AG04450 (cell line): Measurements from ENCODE around the gene DNHD1. TPM values are rescaled to one million over a fixed set of nuclear protein-coding genes. Genes with fewer than 3 reads are reported as not detected.

ENCODE experiments used
- CTCF ChIA-PET: fragments of 300-600, 350-600 bp; formaldehyde crosslinking; extraction: SDS; loops from one replicate; lab custom pipeline; 2022; ENCODE audit warnings: antibody characterized with exemption, inconsistent platforms; lab: Charles Lee
- POLR2A ChIA-PET: fragments of 350-600 bp; formaldehyde crosslinking; extraction: SDS; loops from one replicate; lab custom pipeline; 2021; ENCODE audit warnings: antibody characterized with exemption, inconsistent platforms; lab: Yijun Ruan, JAX
- DNase-seq: peaks from one replicate; pipeline ENCODE4 v3.0.0-alpha.2; 2011; ENCODE audit warnings: low read depth, low spot score
- H3K27ac ChIP-seq: one replicate; pipeline ENCODE4 v1.5.1; 2012; ENCODE audit warnings: low read depth, low read length, control low read depth
- H3K27me3 ChIP-seq: one replicate; pipeline ENCODE4 v1.6.0; 2012; ENCODE audit warnings: low read length; ENCODE audit not compliant: control insufficient read depth, insufficient read depth
- H3K4me3 ChIP-seq: 2 replicates; pipeline ENCODE4 v1.5.1; 2011; ENCODE audit warnings: mild to moderate bottlenecking, low read depth, low read length, control low read depth
- H3K9me3 ChIP-seq: 2 replicates; pipeline ENCODE4 v1.5.1; 2012; ENCODE audit warnings: low read length; ENCODE audit not compliant: control insufficient read depth, insufficient read depth
- CTCF ChIP-seq: IDR thresholded peaks from 2 replicates; pipeline ENCODE4 v1.5.1; 2011; ENCODE audit warnings: low read depth, low read length, control low read depth, inconsistent platforms
- polyA plus RNA-seq: library from polyadenylated mRNA; depleted of rRNA; stranded (reverse); fragments of >200 nt; gene quantifications from 2 replicates; pipeline ENCODE4 v1.2.3, GENCODE V29; 2011

Gene DNHD1
- polyA plus RNA-seq, 1 experiment, result 2.2 TPM

- no peak overlapping the region for H3K4me3 ChIP-seq
- POLR2A ChIA-PET, result no interaction called here
Observed at GRCh38 chr11:6586434-6587359, 89.6 kb downstream of the DNHD1 start.

GRCh38 chr11:6587360-6587953 is 90.4 kb downstream of the DNHD1 start:
- no peak for DNase-seq
- H3K4me3 ChIP-seq, result no peak overlapping the region
- no peak overlapping the region for H3K27ac ChIP-seq
- H3K27me3 ChIP-seq, result no peaks in the 10 kb centered on the region
- ChIA-PET POLR2A (no interaction called here), CTCF (interaction anchor here (1.1 kb wide), 1 partner anchor 57 kb away, joined by 3 read pairs; no protein-coding TSS in a partner anchor)
- peaks cover 3% of the 10 kb centered on the region; the same call in 1 of the 2 replicates for H3K9me3 ChIP-seq
- no peak for TF ChIP-seq CTCF

More at GRCh38 chr11:6586434-6587359, 89.6 kb downstream of the DNHD1 start:
- no peak for DNase-seq
- TF ChIP-seq CTCF, result no peak
- no peak overlapping the region for H3K27ac ChIP-seq
- peaks cover 3% of the 10 kb centered on the region; the same call in 1 of the 2 replicates for H3K9me3 ChIP-seq
- CTCF ChIA-PET, result interaction anchor here (1.1 kb wide), 1 partner anchor 56 kb away, joined by 3 read pairs; no protein-coding TSS in a partner anchor
- no peaks in the 10 kb centered on the region for H3K27me3 ChIP-seq

GRCh38 chr11:6588018-6588417 is 90.9 kb downstream of the DNHD1 start:
- POLR2A ChIA-PET, result no interaction called here
- no peak overlapping the region for H3K27ac ChIP-seq
- no peak for TF ChIP-seq CTCF
- peaks cover 3% of the 10 kb centered on the region; the same call in 1 of the 2 replicates for H3K9me3 ChIP-seq
- H3K27me3 ChIP-seq, result no peaks in the 10 kb centered on the region
- H3K4me3 ChIP-seq, result no peak overlapping the region
- no peak for DNase-seq
- CTCF ChIA-PET, result interaction anchor here (1.1 kb wide), 1 partner anchor 57 kb away, joined by 3 read pairs; no protein-coding TSS in a partner anchor

GRCh38 chr11:6594142-6594768 is 97.2 kb downstream of the DNHD1 start:
- CTCF ChIA-PET, result interaction anchor here (1.2 to 1.9 kb wide), 5 partner anchors 10 to 216 kb away, joined by 3 to 6 read pairs (median 4); partner anchors contain the start of gene MRPL17
- DNase-seq, result no peak
- POLR2A ChIA-PET, result interaction anchor here (0.5 kb wide), 1 partner anchor 130 kb away, joined by 6 read pairs; no protein-coding TSS in a partner anchor
- H3K27me3 ChIP-seq, result no peaks in the 10 kb centered on the region
- H3K9me3 ChIP-seq, result no peaks in the 10 kb centered on the region
- H3K27ac ChIP-seq, result no peak overlapping the region
- H3K4me3 ChIP-seq, result no peak overlapping the region
- no peak for TF ChIP-seq CTCF
